OCI-LY3 (cell line): ENCODE data around the gene LYST.

Experiments
- H2AFZ ChIP-seq: fragments of 200-600, 300-600 bp; shearing (Covaris generic); 2 replicates; pipeline ENCODE4 v1.6.0; 2014; ENCODE audit warnings: antibody characterized with exemption, low read depth, low read length
- H3K27ac ChIP-seq: fragments of 200-600, 300-600 bp; sonication (generic); 2 replicates; pipeline ENCODE4 v1.5.1; 2014; ENCODE audit warnings: mild to moderate bottlenecking, low read length, moderate library complexity, mixed read lengths
- H3K27me3 ChIP-seq: fragments of 200-600, 300-600 bp; sonication (generic); 2 replicates; pipeline ENCODE4 v1.6.1; 2014; ENCODE audit warnings: low read depth, low read length, mixed read lengths
- H3K36me3 ChIP-seq: fragments of 200-600, 300-600 bp; sonication (generic); replicated peaks from 2 replicates; pipeline ENCODE3; 2014; ENCODE audit warnings: low read depth, low read length, mixed read lengths
- H3K4me1 ChIP-seq: fragments of 300-600, 200-600 bp; sonication (generic); 2 replicates; pipeline ENCODE4 v1.6.1; 2014; ENCODE audit warnings: low read length, mixed read lengths
- H3K4me2 ChIP-seq: fragments of 200-600, 300-600 bp; sonication (generic); 2 replicates; pipeline ENCODE4 v1.6.1; 2014; ENCODE audit warnings: low read length, mixed read lengths
- H3K4me3 ChIP-seq: fragments of 300-600, 200-600 bp; sonication (generic); 2 replicates; pipeline ENCODE4 v1.5.1; 2014; ENCODE audit warnings: antibody characterized with exemption, mild to moderate bottlenecking, low read length, moderate library complexity
- H3K79me2 ChIP-seq: fragments of 300-600, 200-600 bp; shearing (Covaris generic); 2 replicates; pipeline ENCODE4 v1.6.1; 2014; ENCODE audit warnings: mild to moderate bottlenecking, low read length, mixed read lengths
- H3K9ac ChIP-seq: fragments of 300-600, 200-600 bp; shearing (Covaris generic); 2 replicates; pipeline ENCODE4 v1.6.0; 2014; ENCODE audit warnings: mild to moderate bottlenecking, low read length, moderate library complexity
- H3K9me3 ChIP-seq: fragments of 200-600, 300-600 bp; shearing (Covaris generic); 2 replicates; pipeline ENCODE4 v1.6.1; 2014; ENCODE audit warnings: low read length, mixed read lengths; ENCODE audit not compliant: insufficient read depth
- H4K20me1 ChIP-seq: fragments of 200-600, 300-600 bp; sonication (generic); 2 replicates; pipeline ENCODE4 v1.6.1; 2016; ENCODE audit warnings: low read length, mixed read lengths; ENCODE audit not compliant: insufficient read depth
- CTCF ChIP-seq: fragments of 200-600, 300-600 bp; sonication (generic); IDR thresholded peaks from 2 replicates; pipeline ENCODE4 v1.5.1; 2014; ENCODE audit warnings: antibody characterized with exemption, low read length, low read depth
- EZH2phosphoT487 ChIP-seq: fragments of 200-600 bp; shearing (Covaris generic); IDR thresholded peaks from 2 replicates; pipeline ENCODE4 v1.6.1; 2018; ENCODE audit warnings: antibody characterized with exemption, mixed run types, low read depth

Gene LYST

GRCh38 chr1:235679005-235679404 lies 187.7 kb downstream of the LYST start:
- H3K27ac ChIP-seq: no peak overlapping the region
- no peak overlapping the region for H3K4me3 ChIP-seq
- H3K79me2 ChIP-seq: no peaks in the 10 kb centered on the region
- no peaks in the 10 kb centered on the region for H4K20me1 ChIP-seq
- TF ChIP-seq CTCF (no peak), EZH2phosphoT487 (no peak)
- no peak overlapping the region for H2AFZ ChIP-seq
- H3K4me1 ChIP-seq: no peaks in the 10 kb centered on the region
- H3K9ac ChIP-seq: no peak overlapping the region
- H3K27me3 ChIP-seq: no peaks in the 10 kb centered on the region
- peaks cover 24% of the 10 kb centered on the region for H3K36me3 ChIP-seq
- H3K4me2 ChIP-seq: no peak overlapping the region
- peaks cover 21% of the 10 kb centered on the region for H3K9me3 ChIP-seq

DNA sequence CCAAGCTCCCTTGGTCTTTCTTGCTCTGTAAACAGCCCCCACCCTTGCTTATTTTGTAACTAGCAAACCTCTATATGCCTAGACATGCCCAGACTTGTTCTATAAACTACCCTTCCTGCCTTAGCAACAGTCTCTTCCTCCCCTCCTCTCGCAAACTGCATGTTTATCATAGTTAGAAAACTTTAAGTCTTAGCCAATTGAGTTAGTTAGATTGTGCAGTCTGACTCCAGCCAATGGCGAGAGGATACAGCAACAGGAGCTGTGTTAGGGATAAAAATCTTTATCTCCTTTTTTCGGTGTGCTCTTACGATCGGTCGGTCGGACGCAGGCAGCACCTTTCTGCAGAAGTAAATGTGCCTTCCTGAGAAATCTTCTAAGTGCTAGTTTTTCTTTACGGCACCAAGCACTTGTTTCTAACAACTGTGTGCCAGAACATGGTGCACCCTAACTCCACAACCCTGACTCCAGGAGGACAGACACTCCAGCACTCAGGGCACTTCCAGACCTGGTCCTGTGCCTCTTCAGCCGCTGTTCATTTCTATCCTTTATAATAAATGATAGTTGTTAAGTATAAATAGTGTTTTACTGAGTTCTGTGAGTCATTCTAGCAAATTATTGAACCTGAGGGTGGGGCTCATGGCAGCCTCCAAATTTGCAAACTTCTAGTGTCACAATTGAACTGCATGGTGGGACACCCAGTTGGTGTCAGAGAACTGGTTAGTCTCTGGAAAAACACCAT lies 191.4 kb downstream of the LYST start:
- H3K9me3 ChIP-seq: peaks cover 32% of the 10 kb centered on the region
- no peak overlapping the region for H3K27ac ChIP-seq
- no peaks in the 10 kb centered on the region for H3K27me3 ChIP-seq
- no peak overlapping the region for H3K9ac ChIP-seq
- TF ChIP-seq CTCF (no peak), EZH2phosphoT487 (no peak)
- no peak overlapping the region for H3K4me3 ChIP-seq
- H4K20me1 ChIP-seq: no peaks in the 10 kb centered on the region
- no peaks in the 10 kb centered on the region for H3K4me1 ChIP-seq
- H3K4me2 ChIP-seq: no peak overlapping the region
- H3K36me3 ChIP-seq: peaks cover 32% of the 10 kb centered on the region
- H2AFZ ChIP-seq: no peak overlapping the region
- H3K79me2 ChIP-seq: no peaks in the 10 kb centered on the region

DNA sequence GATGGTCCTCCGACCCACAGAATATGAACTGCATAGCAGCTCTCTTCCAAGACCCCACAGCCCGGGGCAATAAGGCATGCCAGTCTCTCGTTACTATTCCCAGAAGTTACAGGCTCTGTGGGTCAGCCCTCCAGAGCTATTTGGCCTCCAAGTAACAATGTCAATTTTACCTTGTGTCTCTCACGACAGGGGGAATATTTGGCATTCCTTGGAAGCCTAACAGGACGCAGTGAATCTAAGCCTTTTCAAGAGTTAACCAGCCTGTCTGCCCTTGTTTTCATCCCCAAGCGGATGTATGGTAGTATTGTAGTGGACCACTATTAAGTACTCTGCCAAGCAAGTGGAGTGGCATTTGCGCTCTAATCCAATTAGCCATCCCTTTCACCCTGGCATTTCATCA lies 192.7 kb downstream of the LYST start:
- no peak overlapping the region for H3K9ac ChIP-seq
- no peaks in the 10 kb centered on the region for H3K79me2 ChIP-seq
- peaks cover 45% of the 10 kb centered on the region for H3K36me3 ChIP-seq
- H3K4me1 ChIP-seq: no peaks in the 10 kb centered on the region
- no peak overlapping the region for H3K27ac ChIP-seq
- TF ChIP-seq EZH2phosphoT487 (no peak), CTCF (no peak)
- no peak overlapping the region for H3K4me3 ChIP-seq
- no peak overlapping the region for H3K4me2 ChIP-seq
- peaks cover 45% of the 10 kb centered on the region for H3K9me3 ChIP-seq
- H3K27me3 ChIP-seq: no peaks in the 10 kb centered on the region
- H4K20me1 ChIP-seq: no peaks in the 10 kb centered on the region
- H2AFZ ChIP-seq: no peak overlapping the region

DNA sequence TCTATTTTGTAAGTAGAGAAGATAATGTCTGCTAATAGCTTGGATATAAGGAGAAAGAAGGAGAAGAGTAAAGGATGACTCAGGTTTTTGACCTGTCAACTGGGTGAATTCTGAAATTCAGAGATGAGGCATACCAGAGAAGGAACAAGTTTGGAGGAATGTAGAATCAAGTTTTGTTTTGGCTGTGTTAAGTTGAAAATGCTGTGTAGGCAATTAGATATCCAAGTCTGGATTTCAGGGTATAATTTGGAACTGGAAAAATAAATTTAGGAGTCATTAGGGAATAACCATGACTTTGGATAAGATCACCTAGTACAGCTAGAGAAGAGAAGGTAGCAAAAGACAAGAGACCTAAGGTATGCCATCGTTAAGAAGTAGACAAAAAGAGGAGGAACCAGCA lies 194.7 kb downstream of the LYST start:
- no peak overlapping the region for H3K4me3 ChIP-seq
- no peak overlapping the region for H3K4me2 ChIP-seq
- no peak for TF ChIP-seq EZH2phosphoT487

More for the DNA sequence above, 194.7 kb downstream of the LYST start:
- H3K36me3 ChIP-seq: peaks cover 49% of the 10 kb centered on the region
- H3K9ac ChIP-seq: no peak overlapping the region
- no peak overlapping the region for H2AFZ ChIP-seq
- no peaks in the 10 kb centered on the region for H4K20me1 ChIP-seq
- H3K4me1 ChIP-seq: no peaks in the 10 kb centered on the region
- no peaks in the 10 kb centered on the region for H3K27me3 ChIP-seq
- H3K9me3 ChIP-seq: peaks cover 52% of the 10 kb centered on the region
- no peaks in the 10 kb centered on the region for H3K79me2 ChIP-seq
- H3K27ac ChIP-seq: no peak overlapping the region
